Measurements from ENCODE around the gene TAF1D.
"Not testable (repeated sequence)": the region's sequence is repeated elsewhere in the genome, so short reads cannot be mapped to it uniquely, and the experiment has no call there.

Gene TAF1D

DNA sequence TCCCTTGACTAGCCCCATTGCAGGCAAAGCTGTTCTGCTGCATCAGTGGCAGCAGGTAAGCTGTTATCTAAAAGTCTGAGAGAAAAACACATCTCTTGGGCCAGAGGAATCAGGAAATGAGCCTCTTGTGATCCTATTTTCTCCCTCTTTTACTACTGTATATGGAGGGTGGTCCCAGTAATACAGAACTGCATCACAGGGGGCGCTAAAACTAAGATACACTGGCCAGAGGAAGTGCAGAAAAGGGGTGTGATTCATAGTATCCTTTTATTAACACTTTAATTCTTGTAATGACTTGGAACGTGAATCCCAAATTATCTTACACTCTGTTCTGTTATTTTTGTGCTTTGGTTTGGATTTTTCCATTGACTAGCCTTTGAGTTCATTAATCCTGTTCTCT lies 34.0 kb upstream of the TAF1D start:
- DNase-seq (ENCODE audit: low read depth, low spot score): no peak
- ChIA-PET CTCF (interaction anchor here (0.7 to 1.3 kb wide), 4 partner anchors 8 to 730 kb away, joined by 3 read pairs; partner anchors contain the start of gene MED17), POLR2A (no interaction called here)
- TF ChIP-seq, protein P1, sequence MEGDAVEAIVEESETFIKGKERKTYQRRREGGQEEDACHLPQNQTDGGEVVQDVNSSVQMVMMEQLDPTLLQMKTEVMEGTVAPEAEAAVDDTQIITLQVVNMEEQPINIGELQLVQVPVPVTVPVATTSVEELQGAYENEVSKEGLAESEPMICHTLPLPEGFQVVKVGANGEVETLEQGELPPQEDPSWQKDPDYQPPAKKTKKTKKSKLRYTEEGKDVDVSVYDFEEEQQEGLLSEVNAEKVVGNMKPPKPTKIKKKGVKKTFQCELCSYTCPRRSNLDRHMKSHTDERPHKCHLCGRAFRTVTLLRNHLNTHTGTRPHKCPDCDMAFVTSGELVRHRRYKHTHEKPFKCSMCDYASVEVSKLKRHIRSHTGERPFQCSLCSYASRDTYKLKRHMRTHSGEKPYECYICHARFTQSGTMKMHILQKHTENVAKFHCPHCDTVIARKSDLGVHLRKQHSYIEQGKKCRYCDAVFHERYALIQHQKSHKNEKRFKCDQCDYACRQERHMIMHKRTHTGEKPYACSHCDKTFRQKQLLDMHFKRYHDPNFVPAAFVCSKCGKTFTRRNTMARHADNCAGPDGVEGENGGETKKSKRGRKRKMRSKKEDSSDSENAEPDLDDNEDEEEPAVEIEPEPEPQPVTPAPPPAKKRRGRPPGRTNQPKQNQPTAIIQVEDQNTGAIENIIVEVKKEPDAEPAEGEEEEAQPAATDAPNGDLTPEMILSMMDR (IDR thresholded peaks at IDR 0.05; ENCODE audit: insufficient read depth, low read length, missing control alignments): no peak
- no peak overlapping the region for H3K4me3 ChIP-seq (ENCODE audit: low read depth, low read length)

DNA sequence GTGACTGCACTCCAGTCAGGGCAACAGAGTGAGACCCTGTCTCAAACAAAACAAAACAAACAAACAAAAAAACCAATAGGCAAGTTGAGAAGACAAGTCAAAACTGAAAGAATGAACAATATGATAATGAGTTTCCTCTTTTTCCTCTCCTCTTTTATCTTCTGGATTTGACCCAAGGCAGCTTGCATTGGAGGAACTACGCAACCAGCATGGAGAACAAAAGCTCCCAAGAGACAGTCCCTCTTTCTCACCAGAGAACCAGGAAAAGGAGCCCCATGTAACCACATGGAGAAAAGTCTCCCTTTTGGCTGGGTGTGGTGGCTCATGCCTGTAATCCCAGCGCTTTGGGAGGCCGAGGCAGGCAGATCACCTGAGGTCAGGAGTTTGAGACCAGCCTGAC lies 33.3 kb upstream of the TAF1D start:
- not testable (repeated sequence) for H3K4me3 ChIP-seq (ENCODE audit: low read depth, low read length); DNase-seq (ENCODE audit: low read depth, low spot score)
- CTCF ChIA-PET: interaction anchor here (1.1 to 1.2 kb wide), 2 partner anchors 9 to 16 kb away, joined by 3 read pairs; partner anchors contain the start of gene MED17

DNA sequence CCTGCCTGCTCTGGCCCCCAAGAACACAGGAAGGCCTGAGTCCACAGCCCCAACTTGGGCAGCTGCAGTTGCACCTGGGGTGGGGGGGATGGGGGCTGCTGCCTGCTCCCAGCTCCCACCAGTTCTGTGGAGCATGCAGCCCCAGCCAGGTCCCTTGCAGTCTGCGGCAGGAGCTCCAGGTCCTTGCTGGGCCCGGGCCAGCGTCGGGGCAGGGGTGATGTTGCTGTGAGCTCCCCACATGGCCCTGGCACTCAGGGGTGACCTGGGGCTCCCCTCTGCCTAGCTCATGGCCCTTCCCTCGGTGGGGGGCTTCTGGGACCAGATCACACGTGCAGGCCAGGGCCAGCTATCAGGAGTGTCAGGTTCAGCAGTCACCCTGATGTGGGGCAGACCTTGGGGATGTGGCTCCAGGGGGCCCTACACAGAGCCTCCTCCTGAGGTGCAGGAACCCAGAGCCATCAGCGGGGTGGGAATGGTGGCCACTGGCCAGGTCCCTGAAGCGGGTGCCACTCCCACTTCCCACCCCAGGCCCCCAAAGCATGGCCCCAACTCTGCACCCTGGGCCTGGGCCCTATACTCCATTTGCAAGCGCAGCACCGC lies 32.4 kb upstream of the TAF1D start:
- ChIA-PET CTCF (no interaction called here), POLR2A (no interaction called here)
- DNase-seq (ENCODE audit: low read depth, low spot score): no peak

More for the DNA sequence above, 33.3 kb upstream of the TAF1D start:
- POLR2A ChIA-PET: not testable (repeated sequence)

DNA sequence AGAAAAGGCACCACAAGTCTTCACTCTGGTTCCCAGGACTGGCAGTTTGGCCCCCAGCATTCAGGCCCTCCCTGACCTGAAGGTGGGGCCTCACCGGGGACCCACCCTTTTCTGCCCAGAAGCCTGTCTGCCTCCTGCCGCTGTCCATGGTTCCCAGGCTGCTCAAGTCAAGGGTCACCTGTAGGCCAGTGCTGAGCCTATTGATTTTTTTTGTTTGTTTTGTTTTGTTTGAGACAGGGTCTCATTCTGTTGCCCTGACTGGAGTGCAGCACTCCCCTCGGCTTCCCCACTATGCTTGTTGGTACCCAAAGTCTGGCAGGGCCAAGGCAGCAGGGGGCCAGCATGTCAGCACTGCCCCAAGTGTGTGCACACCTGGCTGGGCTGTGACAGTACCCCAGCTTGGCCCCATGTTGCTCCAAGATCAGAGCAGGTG lies 31.8 kb upstream of the TAF1D start:
- H3K4me3 ChIP-seq (ENCODE audit: low read depth, low read length): no peak overlapping the region
- POLR2A ChIA-PET: interaction anchor here (2.4 kb wide), 1 partner anchor 32 kb away, joined by 8 read pairs; the partner anchor contains the start of genes C11orf54 and TAF1D
- no peak for DNase-seq (ENCODE audit: low read depth, low spot score)
- TF ChIP-seq, protein P1 (IDR thresholded peaks at IDR 0.05; ENCODE audit: insufficient read depth, low read length, missing control alignments): no peak
- CTCF ChIA-PET: interaction anchor here (1.3 kb wide), 1 partner anchor 11 kb away, joined by 3 read pairs; the partner anchor contains the start of gene MED17

More for the DNA sequence above, 32.4 kb upstream of the TAF1D start:
- TF ChIP-seq, protein P1 (IDR thresholded peaks at IDR 0.05; ENCODE audit: insufficient read depth, low read length, missing control alignments): no peak
- no peak overlapping the region for H3K4me3 ChIP-seq (ENCODE audit: low read depth, low read length)

DNA sequence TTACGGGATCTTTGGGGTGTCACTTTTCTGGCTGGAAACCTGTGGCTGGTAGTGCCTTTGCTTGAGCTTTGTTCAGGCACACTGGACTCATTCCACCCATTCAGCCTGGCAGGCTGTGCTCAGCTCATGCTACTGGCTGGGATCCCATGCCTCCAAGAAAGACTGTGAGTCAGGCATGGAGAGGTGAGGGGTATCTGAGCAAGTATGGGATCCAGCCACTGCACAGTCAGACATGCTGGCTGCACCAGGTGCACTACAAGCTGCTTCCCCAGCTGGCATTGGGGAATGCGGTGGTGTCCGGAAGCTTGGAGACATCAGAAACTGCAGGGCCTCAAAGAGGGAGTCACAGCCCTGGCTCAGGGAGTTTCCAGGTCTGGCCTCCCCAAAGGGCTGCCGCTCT lies 30.8 kb upstream of the TAF1D start:
- TF ChIP-seq, protein P1 (IDR thresholded peaks at IDR 0.05; ENCODE audit: insufficient read depth, low read length, missing control alignments): no peak
- CTCF ChIA-PET: interaction anchor here (0.7 to 1.3 kb wide), 2 partner anchors 10 to 12 kb away, joined by 3 to 5 read pairs; partner anchors contain the start of gene MED17
- POLR2A ChIA-PET: interaction anchor here (0.5 to 2.4 kb wide), 2 partner anchors 31 to 44 kb away, joined by 4 to 8 read pairs; partner anchors contain the start of genes C11orf54 and TAF1D
- H3K4me3 ChIP-seq (ENCODE audit: low read depth, low read length): no peak overlapping the region
- DNase-seq (ENCODE audit: low read depth, low spot score): no peak

DNA sequence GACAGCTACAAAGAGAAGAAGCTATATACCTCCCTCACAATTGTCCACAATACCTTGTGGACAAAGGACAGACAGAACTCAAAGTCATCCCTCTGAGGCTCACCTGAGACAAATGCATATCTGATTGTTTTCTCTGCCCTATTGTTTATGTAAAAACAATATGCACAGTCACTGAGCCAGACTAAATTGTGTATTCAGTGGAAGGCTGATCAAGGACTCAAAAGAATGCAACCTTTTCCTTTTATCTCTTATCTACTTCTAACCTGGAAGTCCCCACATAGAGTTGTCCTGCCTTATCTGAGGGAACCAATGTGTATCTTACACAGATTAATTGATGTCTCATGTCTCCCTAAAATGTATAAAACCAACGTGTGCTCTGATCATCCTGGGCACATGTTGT lies 28.9 kb upstream of the TAF1D start:
- CTCF ChIA-PET: interaction anchor here (1.6 kb wide), 1 partner anchor 12 kb away, joined by 5 read pairs; no protein-coding TSS in a partner anchor
- TF ChIP-seq, protein P1 (IDR thresholded peaks at IDR 0.05; ENCODE audit: insufficient read depth, low read length, missing control alignments): no peak
- no peak for DNase-seq (ENCODE audit: low read depth, low spot score)
- POLR2A ChIA-PET: no interaction called here
- no peak overlapping the region for H3K4me3 ChIP-seq (ENCODE audit: low read depth, low read length)

All from AG04449 (cell line).